ENCODE results near the gene PRXL2B.

Gene PRXL2B

DNA sequence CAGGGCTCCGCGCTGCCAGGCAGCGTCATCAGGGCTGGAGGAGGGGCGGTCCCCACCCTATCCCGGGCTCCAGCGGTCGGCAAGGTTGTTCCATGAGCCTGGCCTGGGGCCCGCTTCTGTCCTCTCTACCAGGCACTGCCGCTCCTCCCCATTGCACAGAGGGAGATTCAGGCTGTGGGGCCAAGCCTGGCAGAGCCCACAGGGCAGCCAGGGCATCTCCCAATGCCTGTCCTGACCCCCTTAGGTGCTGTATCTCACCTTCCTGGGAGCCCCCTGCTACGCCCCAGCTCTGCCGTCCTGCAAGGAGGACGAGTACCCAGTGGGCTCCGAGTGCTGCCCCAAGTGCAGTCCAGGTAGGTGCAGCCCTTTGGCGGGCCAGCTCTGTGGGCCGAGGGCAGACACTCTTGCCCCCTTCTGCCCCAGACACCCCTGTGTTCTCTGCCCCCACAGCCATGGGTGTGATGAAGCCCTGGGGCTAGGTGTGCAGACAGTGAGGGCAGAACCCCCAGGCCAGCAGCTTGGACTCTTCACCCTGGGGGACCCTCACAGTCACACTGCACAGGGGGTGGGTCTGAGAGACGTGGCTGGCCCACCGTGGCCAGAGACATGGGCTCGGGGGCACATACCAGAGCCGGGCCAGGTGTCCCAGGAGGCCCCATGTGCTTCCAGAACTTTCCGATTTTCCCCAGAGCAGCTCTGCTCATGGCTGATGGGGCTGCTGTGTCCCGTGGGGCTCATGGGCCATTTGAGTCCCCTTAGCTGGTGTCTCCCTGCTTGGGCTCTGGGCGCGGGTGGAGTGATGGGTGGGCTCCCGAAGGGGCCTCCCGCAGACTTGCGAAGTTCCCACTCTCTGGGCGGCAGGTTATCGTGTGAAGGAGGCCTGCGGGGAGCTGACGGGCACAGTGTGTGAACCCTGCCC, 28.8 kb upstream of the PRXL2B start:
- no peak overlapping the region for H3K4me3 ChIP-seq (ENCODE audit: low read length)
- TF ChIP-seq, protein P1, sequence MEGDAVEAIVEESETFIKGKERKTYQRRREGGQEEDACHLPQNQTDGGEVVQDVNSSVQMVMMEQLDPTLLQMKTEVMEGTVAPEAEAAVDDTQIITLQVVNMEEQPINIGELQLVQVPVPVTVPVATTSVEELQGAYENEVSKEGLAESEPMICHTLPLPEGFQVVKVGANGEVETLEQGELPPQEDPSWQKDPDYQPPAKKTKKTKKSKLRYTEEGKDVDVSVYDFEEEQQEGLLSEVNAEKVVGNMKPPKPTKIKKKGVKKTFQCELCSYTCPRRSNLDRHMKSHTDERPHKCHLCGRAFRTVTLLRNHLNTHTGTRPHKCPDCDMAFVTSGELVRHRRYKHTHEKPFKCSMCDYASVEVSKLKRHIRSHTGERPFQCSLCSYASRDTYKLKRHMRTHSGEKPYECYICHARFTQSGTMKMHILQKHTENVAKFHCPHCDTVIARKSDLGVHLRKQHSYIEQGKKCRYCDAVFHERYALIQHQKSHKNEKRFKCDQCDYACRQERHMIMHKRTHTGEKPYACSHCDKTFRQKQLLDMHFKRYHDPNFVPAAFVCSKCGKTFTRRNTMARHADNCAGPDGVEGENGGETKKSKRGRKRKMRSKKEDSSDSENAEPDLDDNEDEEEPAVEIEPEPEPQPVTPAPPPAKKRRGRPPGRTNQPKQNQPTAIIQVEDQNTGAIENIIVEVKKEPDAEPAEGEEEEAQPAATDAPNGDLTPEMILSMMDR (IDR thresholded peaks at IDR 0.05; ENCODE audit: insufficient read depth, low read depth, low read length, missing control alignments), result no peak
- DNase-seq (ENCODE audit: low read depth), result no peak

DNA sequence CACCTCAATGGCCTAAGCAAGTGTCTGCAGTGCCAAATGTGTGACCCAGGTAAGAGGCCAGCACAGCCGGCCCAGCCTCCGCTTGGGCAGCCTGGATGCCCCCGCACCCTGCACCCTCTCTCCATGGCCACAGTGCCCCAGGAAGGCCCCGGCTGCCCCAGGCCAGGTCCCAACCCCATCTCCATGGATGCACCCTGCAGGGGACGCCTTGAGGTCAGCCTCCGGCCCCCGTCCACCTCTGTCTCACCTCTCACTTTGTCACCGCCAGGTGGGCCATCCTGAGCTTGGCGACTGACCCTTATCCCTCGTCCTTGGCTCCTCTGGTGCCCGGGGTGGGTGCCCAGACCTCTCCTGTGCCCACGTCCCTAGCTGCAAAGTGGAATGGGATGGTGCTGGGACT, 28.2 kb upstream of the PRXL2B start:
- DNase-seq (ENCODE audit: low read depth), result no peak
- no peak overlapping the region for H3K4me3 ChIP-seq (ENCODE audit: low read length)
- TF ChIP-seq, protein P1 (IDR thresholded peaks at IDR 0.05; ENCODE audit: insufficient read depth, low read depth, low read length, missing control alignments), result no peak

DNA sequence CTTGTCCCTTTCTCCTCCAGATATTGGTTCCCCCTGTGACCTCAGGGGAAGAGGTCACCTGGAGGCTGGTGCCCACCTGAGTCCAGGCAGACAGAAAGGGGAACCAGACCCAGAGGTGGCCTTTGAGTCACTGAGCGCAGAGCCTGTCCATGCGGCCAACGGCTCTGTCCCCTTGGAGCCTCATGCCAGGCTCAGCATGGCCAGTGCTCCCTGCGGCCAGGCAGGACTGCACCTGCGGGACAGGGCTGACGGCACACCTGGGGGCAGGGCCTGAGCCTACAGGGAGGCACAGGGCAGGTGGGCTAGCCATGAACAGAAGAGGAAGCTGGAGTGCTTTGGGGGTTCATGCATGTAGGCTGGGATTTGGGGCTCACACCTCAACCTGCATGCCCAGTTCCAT, 27.7 kb upstream of the PRXL2B start:
- no peak for DNase-seq (ENCODE audit: low read depth)
- TF ChIP-seq, protein P1 (IDR thresholded peaks at IDR 0.05; ENCODE audit: insufficient read depth, low read depth, low read length, missing control alignments), result no peak
- no peak overlapping the region for H3K4me3 ChIP-seq (ENCODE audit: low read length)

DNA sequence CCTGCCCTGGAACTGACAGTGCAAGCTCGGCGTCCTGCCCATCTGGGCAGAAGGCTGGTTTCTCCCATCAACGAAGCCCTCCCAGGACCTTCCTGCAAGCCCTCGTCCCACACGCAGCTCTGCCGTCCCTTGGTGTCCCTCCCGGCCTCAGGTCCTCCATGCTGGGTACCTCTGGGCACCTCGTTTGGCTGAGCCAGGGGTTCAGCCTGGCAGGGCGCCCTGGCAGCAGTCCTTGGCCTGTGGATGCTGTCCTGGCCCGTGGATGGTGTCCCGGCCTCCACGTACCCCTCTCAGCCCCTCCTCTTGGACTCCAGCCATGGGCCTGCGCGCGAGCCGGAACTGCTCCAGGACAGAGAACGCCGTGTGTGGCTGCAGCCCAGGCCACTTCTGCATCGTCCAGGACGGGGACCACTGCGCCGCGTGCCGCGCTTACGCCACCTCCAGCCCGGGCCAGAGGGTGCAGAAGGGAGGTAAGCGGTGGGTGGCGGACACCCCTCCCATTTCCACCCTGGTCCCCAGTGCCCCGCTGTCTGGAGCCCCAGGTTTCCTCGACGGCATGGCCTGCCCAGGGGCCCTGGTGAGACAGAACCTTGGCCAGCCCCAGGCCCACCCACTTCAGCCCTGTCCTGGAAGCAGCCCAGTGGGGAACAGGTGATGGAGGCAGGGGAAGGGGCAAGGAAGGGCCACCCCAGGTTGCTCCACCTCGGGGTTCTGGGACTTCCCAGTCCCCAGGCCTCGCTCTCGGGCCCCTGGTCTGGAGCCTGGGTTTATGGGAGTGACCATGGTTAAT, 26.9 kb upstream of the PRXL2B start:
- no peak overlapping the region for H3K4me3 ChIP-seq (ENCODE audit: low read length)
- TF ChIP-seq, protein P1 (IDR thresholded peaks at IDR 0.05; ENCODE audit: insufficient read depth, low read depth, low read length, missing control alignments), result no peak
- no peak for DNase-seq (ENCODE audit: low read depth)

DNA sequence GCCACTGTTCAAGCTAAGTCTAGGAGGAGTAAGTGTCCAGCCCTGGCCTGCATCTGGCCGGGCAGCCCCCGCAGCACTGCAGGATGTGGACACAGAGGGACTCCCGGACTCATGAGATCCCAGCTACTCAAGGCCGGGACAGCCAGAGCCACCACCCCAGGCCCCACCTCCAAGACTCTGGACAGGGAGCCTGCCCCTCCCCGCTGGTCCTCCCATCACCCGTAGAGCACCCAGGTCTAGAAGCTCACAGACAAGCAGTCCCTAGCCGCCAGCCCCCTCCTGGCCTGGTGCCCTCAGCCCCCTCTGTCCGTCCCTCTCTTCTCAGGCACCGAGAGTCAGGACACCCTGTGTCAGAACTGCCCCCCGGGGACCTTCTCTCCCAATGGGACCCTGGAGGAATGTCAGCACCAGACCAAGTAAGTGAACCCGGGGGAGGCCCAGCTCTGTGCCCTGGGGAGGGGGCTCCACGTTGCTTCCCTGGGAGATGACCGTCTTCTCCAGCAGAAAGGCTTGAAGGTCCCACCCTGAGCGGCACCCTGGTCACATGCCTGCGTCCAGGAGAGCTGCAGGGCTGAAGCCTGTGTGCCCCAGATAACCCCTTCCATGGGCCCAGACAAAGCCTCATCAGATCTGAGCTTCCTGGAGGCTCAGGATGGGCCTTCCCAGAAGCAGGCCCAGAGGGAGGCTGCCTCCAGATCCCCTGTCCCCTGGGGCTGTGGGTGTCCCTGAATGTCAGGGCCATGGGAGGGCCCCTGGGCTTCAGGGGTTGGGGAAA, 26.1 kb upstream of the PRXL2B start:
- TF ChIP-seq, protein P1 (IDR thresholded peaks at IDR 0.05; ENCODE audit: insufficient read depth, low read depth, low read length, missing control alignments), result no peak
- no peak overlapping the region for H3K4me3 ChIP-seq (ENCODE audit: low read length)
- no peak for DNase-seq (ENCODE audit: low read depth)

DNA sequence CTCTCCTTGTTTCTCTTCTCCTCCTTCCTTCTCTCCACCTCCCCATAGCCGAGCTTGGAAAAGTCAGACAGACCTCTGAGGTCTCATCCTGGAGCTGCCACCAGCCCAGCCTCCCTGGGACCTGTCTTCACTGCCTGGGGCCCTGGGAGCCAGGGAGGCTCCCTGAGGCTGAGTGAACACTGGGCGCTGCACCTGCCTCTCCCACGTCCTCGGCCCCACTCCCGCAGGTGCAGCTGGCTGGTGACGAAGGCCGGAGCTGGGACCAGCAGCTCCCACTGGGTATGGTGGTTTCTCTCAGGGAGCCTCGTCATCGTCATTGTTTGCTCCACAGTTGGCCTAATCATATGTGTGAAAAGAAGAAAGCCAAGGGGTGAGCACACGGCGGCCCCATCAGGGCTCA, 25.1 kb upstream of the PRXL2B start:
- no peak for DNase-seq (ENCODE audit: low read depth)
- TF ChIP-seq, protein P1 (IDR thresholded peaks at IDR 0.05; ENCODE audit: insufficient read depth, low read depth, low read length, missing control alignments), result no peak
- H3K4me3 ChIP-seq (ENCODE audit: low read length), result no peak overlapping the region
